ENCODE results near the gene CPEB1.
"Not testable (repeated sequence)": the region's sequence is repeated elsewhere in the genome, so short reads cannot be mapped to it uniquely, and the experiment has no call there.

The CPEB1 gene

GRCh38 chr15:82539691-82540054 is 107.5 kb downstream of the CPEB1 start:
- Mint-ChIP-seq H3K9me3 (no peaks in the 10 kb centered on the region), H3K4me1 (ENCODE audit: low read depth) (peaks cover 27% of the 10 kb centered on the region), H3K36me3 (ENCODE audit: low read depth) (peaks cover 45% of the 10 kb centered on the region), H3K27me3 (ENCODE audit: low read depth) (no peaks in the 10 kb centered on the region), H3K27ac (peak overlapping the region; percentile 91), H3K4me3 (peak overlapping the region; percentile 97)
- DNase-seq (ENCODE audit: low spot score): no peak

- H3K4me1 Mint-ChIP-seq (ENCODE audit: low read depth): peaks cover 27% of the 10 kb centered on the region
- peaks cover 50% of the 10 kb centered on the region for H3K36me3 Mint-ChIP-seq (ENCODE audit: low read depth)
- H3K27me3 Mint-ChIP-seq (ENCODE audit: low read depth): no peaks in the 10 kb centered on the region
- peak overlapping the region; percentile 97 for H3K4me3 Mint-ChIP-seq
- no peak for DNase-seq (ENCODE audit: low spot score)
- H3K9me3 Mint-ChIP-seq: no peaks in the 10 kb centered on the region
- H3K27ac Mint-ChIP-seq: peak overlapping the region; percentile 91
Measured at GRCh38 chr15:82538961-82539690, 108.0 kb downstream of the CPEB1 start.

- H3K4me3 Mint-ChIP-seq: peak overlapping the region; percentile 52
Measured at GRCh38 chr15:82537351-82537908, 109.7 kb downstream of the CPEB1 start.

GRCh38 chr15:82536409-82537350 is 110.5 kb downstream of the CPEB1 start:
- Mint-ChIP-seq H3K27ac (peak overlapping the region; percentile 57), H3K36me3 (ENCODE audit: low read depth) (peaks cover 53% of the 10 kb centered on the region)

More at GRCh38 chr15:82537351-82537908, 109.7 kb downstream of the CPEB1 start:
- peaks cover 23% of the 10 kb centered on the region for H3K4me1 Mint-ChIP-seq (ENCODE audit: low read depth)
- peak overlapping the region; percentile 60 for H3K27ac Mint-ChIP-seq
- DNase-seq (ENCODE audit: low spot score): no peak
- H3K27me3 Mint-ChIP-seq (ENCODE audit: low read depth): no peaks in the 10 kb centered on the region
- H3K9me3 Mint-ChIP-seq: no peaks in the 10 kb centered on the region
- H3K36me3 Mint-ChIP-seq (ENCODE audit: low read depth): peaks cover 53% of the 10 kb centered on the region

GRCh38 chr15:82535566-82536408 is 111.4 kb downstream of the CPEB1 start:
- Mint-ChIP-seq H3K36me3 (ENCODE audit: low read depth) (peaks cover 55% of the 10 kb centered on the region), H3K27ac (no peak overlapping the region), H3K9me3 (no peaks in the 10 kb centered on the region), H3K4me3 (no peak overlapping the region), H3K4me1 (ENCODE audit: low read depth) (peaks cover 20% of the 10 kb centered on the region), H3K27me3 (ENCODE audit: low read depth) (no peaks in the 10 kb centered on the region)
- DNase-seq (ENCODE audit: low spot score): no peak

More at GRCh38 chr15:82536409-82537350, 110.5 kb downstream of the CPEB1 start:
- H3K4me1 Mint-ChIP-seq (ENCODE audit: low read depth): peaks cover 23% of the 10 kb centered on the region
- no peaks in the 10 kb centered on the region for H3K9me3 Mint-ChIP-seq
- no peak for DNase-seq (ENCODE audit: low spot score)
- no peaks in the 10 kb centered on the region for H3K27me3 Mint-ChIP-seq (ENCODE audit: low read depth)
- H3K4me3 Mint-ChIP-seq: no peak overlapping the region

GRCh38 chr15:82535151-82535550 is 112.0 kb downstream of the CPEB1 start:
- not testable (repeated sequence) for DNase-seq (ENCODE audit: low spot score); H3K27me3 Mint-ChIP-seq (ENCODE audit: low read depth); H3K4me3 Mint-ChIP-seq; H3K9me3 Mint-ChIP-seq; H3K27ac Mint-ChIP-seq
- Mint-ChIP-seq H3K36me3 (ENCODE audit: low read depth) (peaks cover 55% of the 10 kb centered on the region), H3K4me1 (ENCODE audit: low read depth) (peaks cover 23% of the 10 kb centered on the region)

- not testable (repeated sequence) for H3K9me3 Mint-ChIP-seq; H3K27me3 Mint-ChIP-seq (ENCODE audit: low read depth); H3K4me3 Mint-ChIP-seq; H3K27ac Mint-ChIP-seq; DNase-seq (ENCODE audit: low spot score)
- H3K4me1 Mint-ChIP-seq (ENCODE audit: low read depth): peaks cover 23% of the 10 kb centered on the region
- H3K36me3 Mint-ChIP-seq (ENCODE audit: low read depth): peaks cover 50% of the 10 kb centered on the region
Measured at GRCh38 chr15:82534457-82534861, 112.7 kb downstream of the CPEB1 start.

GRCh38 chr15:82533801-82534200 is 113.4 kb downstream of the CPEB1 start:
- Mint-ChIP-seq H3K4me3 (no peak overlapping the region), H3K4me1 (ENCODE audit: low read depth) (peaks cover 18% of the 10 kb centered on the region), H3K36me3 (ENCODE audit: low read depth) (peaks cover 44% of the 10 kb centered on the region), H3K27me3 (ENCODE audit: low read depth) (no peaks in the 10 kb centered on the region), H3K9me3 (no peaks in the 10 kb centered on the region), H3K27ac (no peak overlapping the region)
- DNase-seq (ENCODE audit: low spot score): no peak

- no peaks in the 10 kb centered on the region for H3K27me3 Mint-ChIP-seq (ENCODE audit: low read depth)
- no peak overlapping the region for H3K27ac Mint-ChIP-seq
- peaks cover 16% of the 10 kb centered on the region for H3K4me1 Mint-ChIP-seq (ENCODE audit: low read depth)
- peaks cover 36% of the 10 kb centered on the region for H3K36me3 Mint-ChIP-seq (ENCODE audit: low read depth)
- H3K9me3 Mint-ChIP-seq: no peaks in the 10 kb centered on the region
- no peak overlapping the region for H3K4me3 Mint-ChIP-seq
- no peak for DNase-seq (ENCODE audit: low spot score)
Measured at GRCh38 chr15:82532991-82533481, 114.1 kb downstream of the CPEB1 start.

GRCh38 chr15:82532383-82532990 is 114.7 kb downstream of the CPEB1 start:
- no peak overlapping the region for H3K27ac Mint-ChIP-seq
- no peaks in the 10 kb centered on the region for H3K27me3 Mint-ChIP-seq (ENCODE audit: low read depth)
- no peaks in the 10 kb centered on the region for H3K9me3 Mint-ChIP-seq
- DNase-seq (ENCODE audit: low spot score): no peak
- peaks cover 31% of the 10 kb centered on the region for H3K36me3 Mint-ChIP-seq (ENCODE audit: low read depth)
- peaks cover 12% of the 10 kb centered on the region for H3K4me1 Mint-ChIP-seq (ENCODE audit: low read depth)
- no peak overlapping the region for H3K4me3 Mint-ChIP-seq

GRCh38 chr15:82531496-82532382 is 115.4 kb downstream of the CPEB1 start:
- Mint-ChIP-seq H3K9me3 (no peaks in the 10 kb centered on the region), H3K27ac (no peak overlapping the region), H3K36me3 (ENCODE audit: low read depth) (peaks cover 25% of the 10 kb centered on the region), H3K27me3 (ENCODE audit: low read depth) (no peaks in the 10 kb centered on the region), H3K4me1 (ENCODE audit: low read depth) (peaks cover 8% of the 10 kb centered on the region), H3K4me3 (no peak overlapping the region)
- no peak for DNase-seq (ENCODE audit: low spot score)
